Parietal lobe (tissue), 1 donor: Measurements from ENCODE around the gene SPOP. TPM values are rescaled to one million over a fixed set of nuclear protein-coding genes. Genes with fewer than 3 reads are reported as not detected.

Experiments used
- total RNA-seq: library from RNA; depleted of rRNA; stranded (reverse); fragments of >200 nt; gene quantifications from one replicate; pipeline ENCODE4 v1.2.3, GENCODE V29; 2014

Gene SPOP
- total RNA-seq = 141 TPM

GRCh38 chr17:49677933-49678847, at the start of gene SPOP:
Gene SPOP (minus strand): TSS chr17:49678097. CDS start chr17:49622810, 55,287 bp downstream.

DNA sequence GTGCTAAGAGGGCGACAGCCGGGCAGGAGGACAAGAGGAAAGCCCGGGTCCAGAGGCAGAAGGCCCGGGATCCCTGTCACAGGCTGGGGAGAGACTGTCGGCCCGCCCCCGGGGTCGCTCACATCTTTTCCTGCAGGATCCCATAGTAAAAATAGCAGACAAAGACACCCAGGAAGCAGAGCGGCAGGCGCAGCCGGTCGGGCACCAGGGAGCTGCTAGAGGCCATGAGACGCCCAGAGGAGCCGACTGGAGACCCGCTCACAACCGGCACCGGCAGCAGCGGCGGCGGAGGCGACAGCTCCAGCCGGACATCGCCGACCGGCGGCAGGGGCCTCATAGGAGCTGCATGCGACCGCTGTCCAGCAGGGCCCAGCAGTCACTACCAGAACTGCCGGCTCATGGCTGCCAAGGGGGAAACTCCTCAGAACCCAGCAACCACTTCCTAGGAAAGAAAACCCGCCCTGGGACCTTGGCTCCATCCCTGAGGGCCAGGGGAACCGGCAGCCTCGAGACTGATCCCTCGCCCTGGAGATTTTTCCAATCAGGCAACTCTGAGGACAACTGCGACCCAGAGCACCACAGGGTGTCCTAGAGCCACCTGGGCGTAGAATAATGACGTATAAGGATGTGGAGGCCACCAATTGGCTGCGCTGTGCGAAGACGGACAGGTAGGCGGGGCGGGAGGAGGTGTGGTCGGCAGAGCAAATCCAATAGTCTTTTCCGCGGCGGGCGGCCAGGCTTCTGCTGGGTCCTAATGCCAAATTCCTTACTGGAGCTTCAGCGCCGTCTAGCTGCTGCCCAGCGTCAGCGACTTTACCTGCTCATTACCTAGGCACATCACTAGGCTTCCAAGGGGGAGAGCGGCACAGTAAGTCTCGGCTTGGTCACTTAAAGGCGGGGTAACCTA, 30.0 kb upstream of the SPOP start, which contains the start of gene SLC35B1:
TSS of gene SLC35B1 (minus strand) at position 357 of the 907 bp plus-strand sequence. CDS start at position 226, 131 bp downstream.

GRCh38 chr17:49575679-49576087, 102.2 kb downstream of the SPOP start, which contains the start of gene NXPH3:
Gene NXPH3 (plus strand): TSS chr17:49575871. CDS start chr17:49576220, 349 bp downstream.

Other genes starting within 250 kb of the SPOP start
- gene NGFR, start 182.8 kb downstream of the SPOP start, total RNA-seq = 1.6 TPM
- 22.2 TPM for gene NXPH3, start 102.2 kb downstream of the SPOP start, total RNA-seq
- gene SLC35B1, start 29.9 kb upstream of the SPOP start, total RNA-seq = 37.6 TPM
- 3.1 TPM for gene FAM117A, start 86.0 kb upstream of the SPOP start, total RNA-seq
- gene KAT7, start 110.6 kb upstream of the SPOP start, total RNA-seq = 72.0 TPM
- gene TAC4, start 170.0 kb upstream of the SPOP start, total RNA-seq = not detected